ENCODE data around the gene ARHGAP28. TPM values are rescaled to one million over a fixed set of nuclear protein-coding genes. Genes with fewer than 3 reads are reported as not detected.

Gene ARHGAP28
- polyA plus RNA-seq, 1 donor from 2014 or later: 9.8 TPM

DNA sequence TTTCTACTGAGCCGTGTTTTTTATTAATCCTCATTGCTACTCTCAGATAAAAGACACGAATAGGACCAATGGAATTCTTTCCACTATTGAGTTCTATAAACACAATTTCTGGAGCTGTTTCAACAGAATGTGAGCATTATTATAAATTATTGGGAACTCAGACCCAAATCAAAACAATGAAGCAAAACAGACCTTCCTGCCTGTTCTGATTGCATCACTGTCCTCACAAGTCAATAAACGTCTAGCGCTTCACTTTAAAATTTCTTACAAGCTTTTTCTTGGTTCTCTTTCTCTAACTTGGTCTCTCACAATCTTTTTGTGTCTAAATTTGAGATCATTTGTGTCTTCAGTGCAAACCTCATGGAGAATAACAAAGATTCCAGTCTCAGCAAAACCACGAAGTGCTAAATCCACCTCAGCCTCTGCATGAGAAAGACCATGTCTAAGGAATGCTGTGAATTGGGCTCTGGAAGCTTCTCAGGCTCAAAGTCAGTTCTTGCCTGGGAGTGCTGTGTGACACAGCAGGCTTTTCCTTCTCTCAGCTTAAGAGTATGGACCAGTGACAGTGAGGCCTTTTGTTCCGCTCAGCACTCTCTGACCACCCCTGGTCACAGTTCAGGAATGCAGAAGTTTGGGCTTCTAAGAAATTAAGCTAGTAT is 22.8 kb downstream of the ARHGAP28 start:
- Histone ChIP-seq H3K27me3 (ENCODE audit: insufficient read depth, low read depth, low read length) (no peaks in the 10 kb centered on the region), H2AFZ (ENCODE audit: low read depth, low read length) (no peak overlapping the region), H3K9me3 (ENCODE audit: low read length) (no peaks in the 10 kb centered on the region), H3K9me2 (ENCODE audit: insufficient read depth, low read length) (no peaks in the 10 kb centered on the region), H3K36me3 (ENCODE audit: insufficient read depth, low read length) (no peaks in the 10 kb centered on the region), H3F3A (ENCODE audit: insufficient read depth, low read length, poor library complexity, severe bottlenecking) (no peaks in the 10 kb centered on the region), H3K27ac (ENCODE audit: low read length) (no peak overlapping the region), H3K79me2 (replicated peaks; ENCODE audit: insufficient read depth, low read length) (no peaks in the 10 kb centered on the region), H4K20me1 (ENCODE audit: insufficient read depth) (no peaks in the 10 kb centered on the region), H3K4me2 (ENCODE audit: low read length) (no peak overlapping the region), H3K4me3 (ENCODE audit: low read length) (no peak overlapping the region), H3K9ac (ENCODE audit: low read length) (no peak overlapping the region)
- no peak for TF ChIP-seq EZH2 (IDR thresholded peaks at IDR 0.05; ENCODE audit: borderline replicate concordance, insufficient read depth, low read length, poor library complexity, severe bottlenecking)
- TF ChIP-seq POLR2AphosphoS5 (IDR thresholded peaks at IDR 0.05): no peak
- TF ChIP-seq, protein P1, sequence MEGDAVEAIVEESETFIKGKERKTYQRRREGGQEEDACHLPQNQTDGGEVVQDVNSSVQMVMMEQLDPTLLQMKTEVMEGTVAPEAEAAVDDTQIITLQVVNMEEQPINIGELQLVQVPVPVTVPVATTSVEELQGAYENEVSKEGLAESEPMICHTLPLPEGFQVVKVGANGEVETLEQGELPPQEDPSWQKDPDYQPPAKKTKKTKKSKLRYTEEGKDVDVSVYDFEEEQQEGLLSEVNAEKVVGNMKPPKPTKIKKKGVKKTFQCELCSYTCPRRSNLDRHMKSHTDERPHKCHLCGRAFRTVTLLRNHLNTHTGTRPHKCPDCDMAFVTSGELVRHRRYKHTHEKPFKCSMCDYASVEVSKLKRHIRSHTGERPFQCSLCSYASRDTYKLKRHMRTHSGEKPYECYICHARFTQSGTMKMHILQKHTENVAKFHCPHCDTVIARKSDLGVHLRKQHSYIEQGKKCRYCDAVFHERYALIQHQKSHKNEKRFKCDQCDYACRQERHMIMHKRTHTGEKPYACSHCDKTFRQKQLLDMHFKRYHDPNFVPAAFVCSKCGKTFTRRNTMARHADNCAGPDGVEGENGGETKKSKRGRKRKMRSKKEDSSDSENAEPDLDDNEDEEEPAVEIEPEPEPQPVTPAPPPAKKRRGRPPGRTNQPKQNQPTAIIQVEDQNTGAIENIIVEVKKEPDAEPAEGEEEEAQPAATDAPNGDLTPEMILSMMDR (IDR thresholded peaks at IDR 0.05; ENCODE audit: poor library complexity, severe bottlenecking): no peak
- TF ChIP-seq RAD21 (conservative IDR thresholded peaks at IDR 0.05): no peak
- TF ChIP-seq MXI1 (conservative IDR thresholded peaks at IDR 0.05; ENCODE audit: poor library complexity, severe bottlenecking): no peak
- no peak for TF ChIP-seq TAF1 (IDR thresholded peaks at IDR 0.05; ENCODE audit: low read depth)
- TF ChIP-seq, protein P2, sequence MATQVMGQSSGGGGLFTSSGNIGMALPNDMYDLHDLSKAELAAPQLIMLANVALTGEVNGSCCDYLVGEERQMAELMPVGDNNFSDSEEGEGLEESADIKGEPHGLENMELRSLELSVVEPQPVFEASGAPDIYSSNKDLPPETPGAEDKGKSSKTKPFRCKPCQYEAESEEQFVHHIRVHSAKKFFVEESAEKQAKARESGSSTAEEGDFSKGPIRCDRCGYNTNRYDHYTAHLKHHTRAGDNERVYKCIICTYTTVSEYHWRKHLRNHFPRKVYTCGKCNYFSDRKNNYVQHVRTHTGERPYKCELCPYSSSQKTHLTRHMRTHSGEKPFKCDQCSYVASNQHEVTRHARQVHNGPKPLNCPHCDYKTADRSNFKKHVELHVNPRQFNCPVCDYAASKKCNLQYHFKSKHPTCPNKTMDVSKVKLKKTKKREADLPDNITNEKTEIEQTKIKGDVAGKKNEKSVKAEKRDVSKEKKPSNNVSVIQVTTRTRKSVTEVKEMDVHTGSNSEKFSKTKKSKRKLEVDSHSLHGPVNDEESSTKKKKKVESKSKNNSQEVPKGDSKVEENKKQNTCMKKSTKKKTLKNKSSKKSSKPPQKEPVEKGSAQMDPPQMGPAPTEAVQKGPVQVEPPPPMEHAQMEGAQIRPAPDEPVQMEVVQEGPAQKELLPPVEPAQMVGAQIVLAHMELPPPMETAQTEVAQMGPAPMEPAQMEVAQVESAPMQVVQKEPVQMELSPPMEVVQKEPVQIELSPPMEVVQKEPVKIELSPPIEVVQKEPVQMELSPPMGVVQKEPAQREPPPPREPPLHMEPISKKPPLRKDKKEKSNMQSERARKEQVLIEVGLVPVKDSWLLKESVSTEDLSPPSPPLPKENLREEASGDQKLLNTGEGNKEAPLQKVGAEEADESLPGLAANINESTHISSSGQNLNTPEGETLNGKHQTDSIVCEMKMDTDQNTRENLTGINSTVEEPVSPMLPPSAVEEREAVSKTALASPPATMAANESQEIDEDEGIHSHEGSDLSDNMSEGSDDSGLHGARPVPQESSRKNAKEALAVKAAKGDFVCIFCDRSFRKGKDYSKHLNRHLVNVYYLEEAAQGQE (IDR thresholded peaks at IDR 0.05; ENCODE audit: borderline replicate concordance): no peak
- TF ChIP-seq SMC3 (conservative IDR thresholded peaks at IDR 0.05; ENCODE audit: poor library complexity): no peak
- no peak for TF ChIP-seq EP300 (conservative IDR thresholded peaks at IDR 0.05; ENCODE audit: poor library complexity, severe bottlenecking)

DNA sequence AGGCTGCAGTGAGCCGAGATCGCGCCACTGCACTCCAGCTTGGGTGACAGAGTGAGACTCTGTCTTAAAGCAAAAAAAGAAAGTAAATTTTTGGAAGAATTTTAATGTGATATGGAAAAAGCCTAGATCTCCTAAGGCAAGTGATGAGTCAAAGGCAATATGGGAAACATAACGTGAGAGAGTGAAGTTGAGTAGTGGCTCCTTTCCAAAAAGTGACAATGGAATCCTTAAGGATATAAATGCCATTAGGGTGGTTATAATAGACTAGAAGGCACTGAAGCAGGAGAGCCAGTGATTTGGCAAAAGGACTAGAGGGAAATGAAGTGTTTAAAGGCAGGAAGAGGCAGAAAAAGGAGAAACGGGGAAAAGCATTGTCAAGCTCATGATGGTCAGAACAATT is 25.6 kb downstream of the ARHGAP28 start:
- Histone ChIP-seq H3K27me3 (ENCODE audit: insufficient read depth, low read depth, low read length) (no peaks in the 10 kb centered on the region), H3K27ac (ENCODE audit: low read length) (no peak overlapping the region), H3K4me3 (ENCODE audit: low read length) (no peak overlapping the region), H3K9me3 (ENCODE audit: low read length) (no peaks in the 10 kb centered on the region), H3F3A (ENCODE audit: insufficient read depth, low read length, poor library complexity, severe bottlenecking) (no peaks in the 10 kb centered on the region), H2AFZ (ENCODE audit: low read depth, low read length) (no peak overlapping the region), H3K9ac (ENCODE audit: low read length) (no peak overlapping the region), H3K9me2 (ENCODE audit: insufficient read depth, low read length) (no peaks in the 10 kb centered on the region), H3K4me2 (ENCODE audit: low read length) (no peak overlapping the region), H3K79me2 (replicated peaks; ENCODE audit: insufficient read depth, low read length) (no peaks in the 10 kb centered on the region), H4K20me1 (ENCODE audit: insufficient read depth) (no peaks in the 10 kb centered on the region), H3K36me3 (ENCODE audit: insufficient read depth, low read length) (no peaks in the 10 kb centered on the region)
- no peak for TF ChIP-seq SMC3 (conservative IDR thresholded peaks at IDR 0.05; ENCODE audit: poor library complexity)
- TF ChIP-seq MXI1 (conservative IDR thresholded peaks at IDR 0.05; ENCODE audit: poor library complexity, severe bottlenecking): no peak
- TF ChIP-seq POLR2AphosphoS5 (IDR thresholded peaks at IDR 0.05): no peak
- no peak for TF ChIP-seq EP300 (conservative IDR thresholded peaks at IDR 0.05; ENCODE audit: poor library complexity, severe bottlenecking)
- no peak for TF ChIP-seq EZH2 (IDR thresholded peaks at IDR 0.05; ENCODE audit: borderline replicate concordance, insufficient read depth, low read length, poor library complexity, severe bottlenecking)

Measured in neural cell (in vitro differentiated cells).